CD4-positive, alpha-beta T cell treated with Interleukin-17A for 4 hours (primary cell): ENCODE results near the gene FAM193B.
A peak's percentile ranks its signal among the peaks of the same experiment; 100 is the strongest.

ENCODE experiments used
- DNase-seq: peaks from one replicate; pipeline ENCODE4 v3.0.0-alpha.2; 2020; ENCODE audit warnings: mixed read lengths

FAM193B gene

DNA sequence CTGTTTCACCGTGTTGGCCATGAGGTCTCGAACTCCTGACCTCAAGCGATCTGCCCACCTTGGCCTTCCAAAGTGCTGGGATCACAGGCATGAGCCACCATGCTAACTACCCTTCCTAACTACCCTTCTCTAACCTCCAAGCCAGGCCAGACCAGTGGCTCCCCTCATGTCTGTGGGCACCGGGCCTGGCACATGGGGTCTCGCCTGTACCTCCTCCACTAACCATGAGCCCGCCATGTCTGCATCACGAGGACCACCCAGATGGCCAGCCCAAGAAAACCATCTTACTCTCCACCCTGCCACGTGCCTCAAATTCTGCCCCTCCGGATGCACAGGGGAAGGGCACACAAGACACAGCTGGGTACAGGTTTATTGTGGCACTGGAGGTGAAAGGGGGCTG is 71.3 kb downstream of the FAM193B start:
- no peak for DNase-seq

DNA sequence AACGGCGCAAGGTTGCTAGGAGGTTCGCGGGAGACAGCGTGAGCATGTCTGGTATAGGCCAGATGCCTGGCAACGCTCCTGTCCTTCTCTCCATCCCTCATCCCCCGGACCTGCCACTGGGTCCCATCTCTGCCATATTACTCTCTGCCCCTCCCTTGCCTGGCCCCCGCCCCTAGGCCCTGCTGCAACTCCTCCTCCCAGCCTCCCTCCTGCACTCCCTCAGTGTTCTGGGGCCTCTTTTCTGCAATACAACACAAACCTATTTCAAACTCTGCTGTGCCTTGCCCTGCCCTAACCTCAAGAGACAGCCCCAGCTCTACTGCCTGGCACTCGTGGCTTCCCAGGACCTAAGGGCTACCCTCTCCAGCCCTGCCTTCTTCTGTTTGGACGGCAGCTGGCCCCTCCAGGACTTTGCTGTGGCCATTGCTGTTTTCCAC is 72.0 kb downstream of the FAM193B start:
- no peak for DNase-seq

- DNase-seq: no peak
Observed at GRCh38 chr5:177479774-177480173, 74.6 kb downstream of the FAM193B start.

GRCh38 chr5:177478711-177479646 is 75.4 kb downstream of the FAM193B start:
- DNase-seq: peak; percentile 47

DNA sequence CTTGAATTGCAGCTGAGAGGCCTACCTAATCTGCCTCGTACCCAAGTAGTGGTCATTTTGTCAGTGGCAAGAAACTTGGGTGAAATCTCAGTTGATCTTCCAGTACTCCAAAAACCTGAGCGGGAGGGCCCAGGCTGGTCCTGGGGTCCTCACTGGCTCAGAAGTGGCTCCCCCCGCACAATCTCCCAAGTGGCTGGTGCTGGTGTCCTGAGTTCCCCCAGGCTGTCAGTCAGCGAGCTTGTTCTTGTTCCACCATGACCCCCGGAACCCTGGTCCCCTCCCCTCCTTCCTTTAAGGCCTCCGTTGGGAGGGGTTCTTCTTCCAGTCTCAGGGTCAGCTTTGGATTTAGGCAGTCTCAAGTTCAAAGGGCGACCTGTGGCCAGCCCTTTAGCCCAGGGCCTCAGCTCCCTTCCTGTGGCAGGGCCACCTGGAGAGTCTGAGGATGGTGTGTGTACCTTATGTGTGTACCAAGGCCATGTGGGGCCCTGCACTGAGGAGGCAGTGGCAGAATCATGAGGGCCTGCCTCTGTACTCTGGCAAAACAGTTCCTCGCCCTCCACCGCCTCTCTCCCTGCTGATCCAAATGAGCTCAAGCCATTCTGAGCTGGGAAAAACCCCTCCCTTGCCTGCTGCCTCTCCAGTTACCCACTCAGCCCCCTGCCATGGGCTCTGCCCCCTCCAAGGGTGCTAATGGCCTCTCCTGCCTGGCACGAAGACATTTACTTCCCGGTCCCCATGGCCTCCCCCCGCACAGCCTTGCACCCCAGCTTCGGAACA is 76.5 kb downstream of the FAM193B start:
- no peak for DNase-seq

- no peak for DNase-seq
Observed at GRCh38 chr5:177476531-177477233, 77.7 kb downstream of the FAM193B start.

DNA sequence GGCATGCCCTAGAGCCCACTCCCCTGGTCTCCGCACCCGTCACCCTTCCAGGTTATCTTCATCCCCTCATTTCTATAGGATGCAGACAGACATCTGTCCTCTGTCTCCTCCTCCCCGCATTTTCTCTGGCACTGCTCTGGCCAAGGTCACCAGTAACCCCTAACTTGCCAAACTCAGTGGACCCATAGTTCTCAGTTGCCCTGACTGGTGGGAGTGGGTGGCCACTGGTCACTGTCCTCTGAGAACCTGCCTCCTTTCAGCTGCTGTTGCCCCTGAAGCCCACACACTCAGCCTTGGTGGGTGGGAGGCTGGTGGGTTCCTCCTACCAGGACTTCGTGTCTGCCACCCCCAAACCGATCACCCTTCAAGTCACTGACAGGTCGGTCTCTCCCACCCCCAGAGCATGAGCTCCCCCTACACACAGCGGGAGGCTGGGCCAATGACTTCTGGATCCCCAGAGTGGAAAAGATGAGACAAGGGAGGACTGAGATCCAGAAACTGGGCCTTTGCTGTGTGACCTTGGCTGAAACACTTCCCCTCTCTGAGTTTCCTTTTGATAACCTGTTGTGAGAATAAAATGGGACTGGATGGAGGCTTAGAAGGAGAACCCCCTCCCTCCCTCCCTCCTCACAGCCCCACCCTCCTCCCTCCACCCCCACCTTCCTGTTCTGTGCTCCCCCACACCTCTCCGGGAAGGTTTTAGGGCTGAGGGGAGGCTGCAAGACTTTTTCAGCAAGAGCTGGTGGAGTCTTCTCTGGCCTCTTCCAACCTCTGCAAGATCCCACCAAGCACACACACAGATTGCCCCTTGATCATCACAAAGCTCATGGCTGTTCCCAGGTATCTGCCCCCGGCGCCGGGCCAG is 78.6 kb downstream of the FAM193B start:
- no peak for DNase-seq

GRCh38 chr5:177474846-177475562 is 79.4 kb downstream of the FAM193B start:
- DNase-seq: no peak

- no peak for DNase-seq
Observed at GRCh38 chr5:177474002-177474476, 80.3 kb downstream of the FAM193B start.

DNA sequence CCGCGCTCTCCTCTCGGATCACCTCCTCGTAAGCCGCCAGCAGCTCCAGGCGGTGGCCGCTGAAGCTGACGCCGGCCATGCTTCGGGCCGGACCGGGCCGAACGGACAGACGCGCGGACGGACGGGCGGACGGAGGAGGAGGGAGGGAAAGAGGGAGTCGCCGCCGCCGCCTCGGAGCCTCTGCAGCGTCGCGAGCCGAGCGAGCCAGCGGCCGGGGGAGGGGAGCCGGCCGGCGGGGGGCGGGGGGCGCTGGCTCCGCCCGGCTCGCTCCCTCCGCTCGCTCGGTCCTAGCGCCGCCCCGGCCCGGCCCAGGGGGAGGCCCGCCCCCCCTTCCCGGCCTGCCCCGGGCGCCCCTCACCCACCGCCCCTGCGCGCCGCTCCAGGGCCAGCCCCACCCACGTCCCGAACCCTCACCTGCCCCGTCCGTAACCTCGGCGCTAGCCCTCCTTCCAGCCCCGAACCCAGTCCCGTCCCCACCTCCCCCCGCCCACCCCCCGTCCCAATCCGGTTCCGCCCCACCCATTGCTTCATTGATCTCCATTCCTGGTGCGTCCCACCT is 80.8 kb downstream of the FAM193B start, which contains the start of gene DBN1:
Gene DBN1 (minus strand): TSS at position 192 of the 559 bp plus-strand sequence. CDS start 113 bp downstream, at position 79.
- DNase-seq: peak; percentile 41

DNA sequence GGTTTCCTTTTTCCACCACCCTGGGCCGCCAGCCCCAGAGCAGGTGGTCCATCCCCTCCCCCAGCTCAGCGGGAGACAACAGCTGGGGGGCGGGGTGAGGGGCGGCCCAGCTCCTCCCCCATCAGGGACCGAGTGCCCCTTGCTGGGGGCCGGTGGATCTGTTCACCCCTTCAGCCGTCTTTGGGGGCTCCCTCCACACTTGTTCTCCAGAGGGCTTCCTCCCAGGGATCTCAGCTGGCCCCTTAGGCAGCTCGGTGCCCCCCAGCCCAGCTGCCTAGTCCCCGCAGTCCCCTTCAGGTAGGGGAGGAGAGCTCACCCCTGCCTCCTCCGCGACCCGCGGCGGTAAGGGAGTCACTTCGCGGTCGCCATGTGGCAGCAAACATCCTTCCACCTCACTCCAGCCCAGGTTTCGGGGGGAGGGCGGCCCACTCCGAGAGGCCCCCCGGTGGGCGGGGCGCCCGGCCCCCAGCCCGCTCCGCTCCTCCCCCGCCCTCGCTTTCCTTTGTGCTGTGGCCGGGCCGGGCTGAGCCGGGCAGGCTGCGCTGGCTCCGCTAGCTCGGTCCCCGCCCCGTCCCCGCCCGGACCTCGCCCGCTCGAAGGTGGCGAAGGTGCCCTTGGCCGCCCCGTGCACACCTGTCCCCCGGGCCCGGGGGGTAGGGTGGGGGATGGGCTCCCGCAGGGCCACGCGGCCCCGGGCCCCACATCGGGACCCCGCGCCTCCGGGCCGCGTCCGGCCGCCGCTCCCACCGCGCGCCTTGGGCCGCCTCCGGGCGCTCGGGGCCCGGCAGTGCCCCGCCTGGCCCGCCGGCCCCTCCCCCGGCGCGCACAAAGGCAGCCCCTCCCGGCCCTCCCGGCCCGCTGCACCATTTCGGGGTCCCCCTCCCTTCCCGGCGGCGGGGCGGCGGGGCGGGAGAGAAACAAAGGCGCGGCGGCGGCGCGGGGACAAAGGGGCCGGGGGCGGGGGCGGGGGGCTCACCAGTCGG is 81.6 kb downstream of the FAM193B start:
- DNase-seq: peak; percentile 66

DNA sequence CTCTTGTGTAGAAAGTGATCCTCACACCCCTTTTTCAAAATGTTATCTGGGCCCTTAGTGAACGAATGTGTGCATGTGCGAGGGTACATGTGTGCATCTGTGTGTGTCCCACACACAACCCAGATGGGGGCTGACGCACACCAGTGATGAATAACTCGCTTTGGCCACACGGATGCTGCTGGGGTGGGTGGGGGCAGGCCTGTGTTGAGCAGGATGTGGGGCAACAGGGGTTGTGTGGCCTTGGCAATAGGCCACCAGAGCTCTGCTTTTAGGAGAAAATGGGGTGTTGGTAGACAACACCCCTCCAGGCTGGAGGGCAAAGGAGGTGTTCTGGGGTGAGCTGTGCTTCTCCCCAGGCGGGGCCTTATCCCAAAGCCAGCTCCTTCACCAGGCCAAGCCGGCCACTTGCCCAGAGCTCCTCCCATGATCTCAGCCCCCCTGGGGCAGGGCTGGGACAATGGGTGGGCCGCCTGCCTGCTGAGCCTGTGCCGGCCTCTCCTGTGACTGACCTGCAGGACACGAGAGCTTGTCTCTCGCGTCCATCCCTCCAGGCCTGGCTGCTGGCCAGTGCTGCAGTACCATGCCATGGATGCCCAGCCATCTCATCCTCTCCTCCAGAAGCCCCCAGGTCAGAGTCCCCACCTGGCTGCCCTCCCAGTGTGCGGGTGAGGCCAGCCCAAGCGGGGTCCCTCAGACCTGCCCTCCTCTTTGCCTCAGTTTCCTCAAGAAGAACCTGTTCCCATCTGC is 82.6 kb downstream of the FAM193B start:
- DNase-seq: no peak

DNA sequence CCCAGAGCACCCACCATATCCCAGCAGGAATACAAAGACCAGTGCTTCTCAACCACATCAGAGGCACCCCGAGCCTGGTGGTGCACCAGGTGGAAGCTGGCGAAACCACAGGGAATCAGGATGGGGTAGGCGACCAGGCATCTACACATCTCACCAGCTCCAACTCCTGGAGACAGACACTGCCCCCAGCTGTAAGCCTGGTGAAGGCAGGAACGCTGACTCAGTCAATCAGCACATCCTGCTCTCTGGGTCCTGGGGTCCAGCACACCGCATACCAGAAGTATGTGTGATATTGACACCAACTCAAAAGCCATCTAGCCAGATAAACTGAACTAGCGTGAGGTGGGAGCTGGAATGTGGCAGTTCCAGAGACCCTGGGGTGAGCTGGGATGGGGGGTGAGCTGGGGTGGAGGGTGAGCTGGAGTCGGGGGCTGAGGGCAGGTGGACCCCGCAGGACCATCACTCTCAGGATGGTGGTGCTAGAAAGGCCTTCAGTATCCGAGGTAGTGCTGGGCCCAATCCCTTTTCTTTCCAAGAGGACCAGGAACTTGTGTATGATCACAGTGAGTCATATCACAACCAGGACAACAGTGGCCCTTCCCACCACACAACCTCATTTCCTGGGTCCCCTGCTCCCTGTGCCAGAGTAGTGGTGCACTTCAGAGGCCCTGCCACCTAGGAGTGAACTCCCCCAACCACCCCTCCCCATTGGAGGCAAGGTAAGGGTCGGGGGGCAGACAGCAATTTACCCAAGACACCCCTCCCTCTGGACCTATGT is 83.4 kb downstream of the FAM193B start:
- no peak for DNase-seq
